B cell (primary cell): Measurements from ENCODE around the gene FMNL2. TPM values are rescaled to one million over a fixed set of nuclear protein-coding genes. Genes with fewer than 3 reads are reported as not detected.

ENCODE experiments used
- ATAC-seq: fragments of 200-7000 bp; cut with Tn5 transposase; one replicate; pipeline ENCODE4 v1.10.0; 2021; ENCODE audit warnings: low read depth, mild to moderate bottlenecking, moderate number of reproducible peaks, moderate library complexity
- CTCF ChIA-PET: fragments of 350-600 bp; sonication (Branson Sonifier 250); formaldehyde crosslinking; loops from one replicate; lab custom pipeline; 2021; ENCODE audit warnings: antibody characterized with exemption, inconsistent platforms; lab: Charles Lee
- POLR2A ChIA-PET: fragments of 350-600 bp; sonication (Branson Sonifier 250); formaldehyde crosslinking; loops from one replicate; lab custom pipeline; 2021; ENCODE audit warnings: antibody characterized with exemption; lab: Charles Lee
- DNase-seq: peaks from one replicate; pipeline ENCODE4 v3.0.0; 2013
- H2AFZ ChIP-seq: 2 replicates; pipeline ENCODE4 v1.6.1; 2012; ENCODE audit warnings: mild to moderate bottlenecking, low read depth, low read length; ENCODE audit not compliant: insufficient read depth, poor library complexity, severe bottlenecking
- H3K27ac ChIP-seq, 2 donors: 1 replicate in 1 of 2; 2 replicates in 1 of 2; pipeline ENCODE4 v1.5.1; 2012 to 2013; ENCODE audit warnings: low read length in 2 of 2, mild to moderate bottlenecking in 2 of 2, moderate library complexity in 1 of 2
- H3K27me3 ChIP-seq, 4 experiments: fragments of 200-600 bp in 1 of 4; sonication (generic) in 1 of 4; replicated peaks in 1 of 4; 1 replicate in 2 of 4; 2 replicates in 2 of 4; pipeline versions ENCODE4 v1.6.1 to v1.7.0; 2013 to 2016; ENCODE audit warnings: low read length in 3 of 4, mild to moderate bottlenecking in 2 of 4, mixed read lengths in 1 of 4, moderate library complexity in 1 of 4; ENCODE audit not compliant: insufficient read depth in 4 of 4, control insufficient read depth in 3 of 4; ENCODE audit errors: control extremely low read depth in 1 of 4
- H3K36me3 ChIP-seq, 2 experiments: replicated peaks in 1 of 2; 1 replicate in 1 of 2; 2 replicates in 1 of 2; pipeline versions ENCODE4 v1.6.1 to v1.7.1; 2013; ENCODE audit warnings: low read length in 1 of 2; ENCODE audit not compliant: insufficient read depth in 2 of 2, control insufficient read depth in 1 of 2; ENCODE audit errors: control extremely low read depth in 1 of 2, extremely low read depth in 1 of 2
- H3K4me1 ChIP-seq, 2 donors: fragments of 200-600 bp in 1 of 2; sonication (generic) in 1 of 2; 1 replicate in 1 of 2; 2 replicates in 1 of 2; pipeline versions ENCODE4 v1.5.1 to v1.6.1; 2013 to 2017; ENCODE audit warnings: low read length in 2 of 2; ENCODE audit not compliant: control insufficient read depth in 2 of 2, insufficient read depth in 2 of 2
- H3K4me2 ChIP-seq: replicated peaks from 2 replicates; pipeline ENCODE3; 2012; ENCODE audit warnings: mild to moderate bottlenecking, low read depth, low read length; ENCODE audit not compliant: poor library complexity, severe bottlenecking
- H3K4me3 ChIP-seq, 5 experiments: fragments of 200-600 bp in 1 of 5; sonication (generic) in 1 of 5; 1 replicate in 3 of 5; 2 replicates in 2 of 5; pipeline versions ENCODE4 v1.5.1 to v1.7.0; 2011 to 2016; ENCODE audit warnings: low read length in 4 of 5, mild to moderate bottlenecking in 4 of 5, low read depth in 2 of 5, control low read depth in 1 of 5, moderate library complexity in 1 of 5; ENCODE audit not compliant: insufficient read depth in 1 of 5; ENCODE audit errors: control extremely low read depth in 1 of 5, extremely low read depth in 1 of 5
- H3K79me2 ChIP-seq: fragments of 200-600 bp; sonication (generic); one replicate; pipeline ENCODE4 v1.6.0; 2016; ENCODE audit warnings: low read length; ENCODE audit not compliant: control insufficient read depth, insufficient read depth
- H3K9ac ChIP-seq: fragments of 200-600 bp; sonication (generic); 2 replicates; pipeline ENCODE4 v1.6.1; 2017; ENCODE audit warnings: mild to moderate bottlenecking, low read length, moderate library complexity
- H3K9me3 ChIP-seq, 3 donors: one replicate each; pipeline versions ENCODE4 v1.6.1 to v1.7.1; 2013; ENCODE audit warnings: low read length in 2 of 3; ENCODE audit not compliant: control insufficient read depth in 2 of 3, insufficient read depth in 1 of 3; ENCODE audit errors: control extremely low read depth in 1 of 3
- H4K20me1 ChIP-seq: 2 replicates; pipeline ENCODE4 v1.6.0; 2012; ENCODE audit warnings: mild to moderate bottlenecking, low read length; ENCODE audit not compliant: insufficient read depth, control insufficient read depth, poor library complexity, severe bottlenecking
- H3K27ac Mint-ChIP-seq: one replicate; pipeline ENCODE4 v1.8.0; 2021; ENCODE audit warnings: mixed read lengths
- H3K27me3 Mint-ChIP-seq: one replicate; pipeline ENCODE4 v1.8.0; 2021; ENCODE audit warnings: mixed read lengths
- H3K4me1 Mint-ChIP-seq: one replicate; pipeline ENCODE4 v1.8.0; 2021; ENCODE audit warnings: mixed read lengths
- H3K4me3 Mint-ChIP-seq: one replicate; pipeline ENCODE4 v1.8.0; 2021; ENCODE audit warnings: mixed read lengths
- H3K9me3 Mint-ChIP-seq: one replicate; pipeline ENCODE4 v1.8.0; 2022; ENCODE audit warnings: mixed read lengths; ENCODE audit not compliant: insufficient read depth
- CTCF ChIP-seq: fragments of 200-600 bp; IDR thresholded peaks from one replicate; pipeline ENCODE4 v1.8.0; 2022; ENCODE audit warnings: antibody characterized with exemption, mild to moderate bottlenecking
- EZH2 ChIP-seq: IDR thresholded peaks from 2 replicates; pipeline ENCODE4 v1.6.1; 2012; ENCODE audit warnings: borderline replicate concordance, low read depth, mild to moderate bottlenecking, moderate library complexity, low read length; ENCODE audit not compliant: insufficient read depth, poor library complexity, severe bottlenecking
- WGBS: methylation state at CpG from one replicate; pipeline ENCODE4 v1.1.5; 2013; ENCODE audit warnings: missing lambda C conversion rate; ENCODE audit not compliant: insufficient coverage; 5-methylcytosine and 5-hydroxymethylcytosine counted together
- intact Hi-C: fragments of 100-400 bp; cut with micrococcal nuclease; formaldehyde crosslinking; loops from one replicate; pipeline ENCODE4 v1.10.0; 2022
- polyA plus RNA-seq: library from polyadenylated mRNA; depleted of rRNA; stranded (reverse); fragments of >200 nt; gene quantifications from 2 replicates; pipeline ENCODE4 v1.2.3, GENCODE V29; 2012
- total RNA-seq, 2 donors: library from RNA; stranded (reverse); fragments of 120-200 nt in 1 of 2; gene quantifications; 1 replicate in 1 of 2; 2 replicates in 1 of 2; pipeline versions ENCODE4 v1.2.3 to v1.2.4, GENCODE V29; 2013 to 2022

FMNL2 gene
- total and polyA plus RNA-seq, 2 donors (not counting 1 experiment from before 2014, with no cell fraction given): 0.73 to 8.8 TPM

GRCh38 chr2:152585830-152586484 lies 251.0 kb downstream of the FMNL2 start:
- WGBS: 63% methylated on average over 2 of the region's 3 CpGs
- Histone ChIP-seq H3K27me3 (no peaks in the 10 kb centered on the region), H3K79me2 (no peaks in the 10 kb centered on the region), H3K4me3 (no peak overlapping the region), H3K9ac (no peak overlapping the region), H3K36me3 (no peaks in the 10 kb centered on the region), H3K4me1 (peaks cover 7 to 8% of the 10 kb centered on the region in 2 donors), H3K9me3 (no peaks in the 10 kb centered on the region), H4K20me1 (no peaks in the 10 kb centered on the region), H3K27ac (no peak overlapping the region), H2AFZ (no peak overlapping the region), H3K4me2 (no peak overlapping the region)
- DNase-seq (no peak), ATAC-seq (no peak)
- H3K27ac Mint-ChIP-seq: no peak overlapping the region
- CTCF ChIA-PET: interaction anchor here (0.7 kb wide), 1 partner anchor 1748 kb away, joined by 4 read pairs; no protein-coding TSS in a partner anchor
- no peaks in the 10 kb centered on the region for H3K9me3 Mint-ChIP-seq
- H3K4me3 Mint-ChIP-seq: no peak overlapping the region
- intact Hi-C loops: no loop called here
- POLR2A ChIA-PET: no interaction called here
- H3K27me3 Mint-ChIP-seq: no peaks in the 10 kb centered on the region
- H3K4me1 Mint-ChIP-seq: peaks cover 12% of the 10 kb centered on the region
- no peak for TF ChIP-seq CTCF
- TF ChIP-seq EZH2: no peak

GRCh38 chr2:152587187-152587947 lies 252.4 kb downstream of the FMNL2 start:
- Histone ChIP-seq H3K9ac (no peak overlapping the region), H4K20me1 (no peaks in the 10 kb centered on the region), H3K9me3 (no peaks in the 10 kb centered on the region), H3K4me2 (no peak overlapping the region), H3K4me3 (no peak overlapping the region), H3K27me3 (no peaks in the 10 kb centered on the region), H3K27ac (no peak overlapping the region), H3K4me1 (peaks cover 7 to 8% of the 10 kb centered on the region in 2 donors), H3K36me3 (no peaks in the 10 kb centered on the region), H2AFZ (no peak overlapping the region), H3K79me2 (no peaks in the 10 kb centered on the region)
- Mint-ChIP-seq H3K4me1 (peaks cover 12% of the 10 kb centered on the region), H3K27ac (no peak overlapping the region), H3K9me3 (no peaks in the 10 kb centered on the region), H3K27me3 (no peaks in the 10 kb centered on the region), H3K4me3 (no peak overlapping the region)
- WGBS: 100% methylated on average over 4 of the region's 7 CpGs
- no peak for ATAC-seq
- ChIA-PET POLR2A (no interaction called here), CTCF (no interaction called here)
- no peak for TF ChIP-seq EZH2
- TF ChIP-seq CTCF: no peak
- no peak for DNase-seq
- intact Hi-C loops: no loop called here
